Activated CD8-positive, alpha-beta memory T cell treated with anti-CD3 and anti-CD28 coated beads, Interleukin-2, amount 50 U/mL, for 4 hours (primary cell): ENCODE results near the gene MEG3.
"Not testable (repeated sequence)": the region's sequence is repeated elsewhere in the genome, so short reads cannot be mapped to it uniquely, and the experiment has no call there.

ENCODE experiments used
- DNase-seq: peaks from one replicate; pipeline ENCODE4 v3.0.0-alpha.2; 2020

MEG3 gene

GRCh38 chr14:100789460-100790417 lies 36.2 kb upstream of the MEG3 start:
- no peak for DNase-seq

GRCh38 chr14:100790502-100791347 lies 35.2 kb upstream of the MEG3 start:
- no peak for DNase-seq

- DNase-seq: no peak
Observed at GRCh38 chr14:100791348-100791735, 34.6 kb upstream of the MEG3 start.

DNA sequence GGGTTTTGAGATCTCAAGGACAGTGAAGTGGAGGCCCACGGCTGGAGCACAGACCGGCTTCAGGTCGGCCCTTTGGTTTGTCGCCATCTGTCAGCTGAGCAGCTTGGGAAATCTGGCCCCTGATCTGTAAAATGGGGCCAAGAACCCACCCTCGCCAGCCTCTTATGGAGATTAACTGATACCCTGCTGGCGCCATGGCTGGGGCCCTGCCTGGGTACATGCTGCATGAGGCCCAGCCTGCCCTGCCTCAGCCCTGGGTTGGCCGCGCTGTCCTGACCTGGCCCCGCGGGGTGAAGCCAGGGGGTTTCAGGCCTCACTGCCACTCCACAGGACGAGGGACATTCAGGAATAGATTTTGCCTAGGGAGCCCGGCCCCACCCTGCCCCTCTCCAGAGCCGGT lies 33.9 kb upstream of the MEG3 start:
- DNase-seq: no peak

GRCh38 chr14:100796946-100797345 lies 29.0 kb upstream of the MEG3 start:
- DNase-seq: no peak

DNA sequence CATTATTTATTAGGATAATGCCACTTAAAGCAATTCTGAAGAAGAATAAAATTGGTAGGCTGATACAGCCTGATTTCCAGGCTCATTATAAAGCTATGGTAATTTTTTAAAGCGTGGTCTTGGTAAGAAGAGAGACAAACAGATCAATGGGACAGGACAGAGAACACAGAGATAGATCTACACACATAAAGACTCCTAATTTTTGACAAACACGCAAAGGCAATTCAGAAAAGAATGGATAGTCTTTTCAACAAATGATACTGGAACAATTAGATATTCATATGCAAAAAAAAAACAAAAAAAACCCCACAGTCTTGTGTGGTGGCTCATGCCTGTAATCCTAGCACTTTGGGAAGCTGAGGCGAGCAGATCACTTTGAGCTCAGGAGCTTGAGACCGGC lies 25.9 kb upstream of the MEG3 start:
- no peak for DNase-seq

DNA sequence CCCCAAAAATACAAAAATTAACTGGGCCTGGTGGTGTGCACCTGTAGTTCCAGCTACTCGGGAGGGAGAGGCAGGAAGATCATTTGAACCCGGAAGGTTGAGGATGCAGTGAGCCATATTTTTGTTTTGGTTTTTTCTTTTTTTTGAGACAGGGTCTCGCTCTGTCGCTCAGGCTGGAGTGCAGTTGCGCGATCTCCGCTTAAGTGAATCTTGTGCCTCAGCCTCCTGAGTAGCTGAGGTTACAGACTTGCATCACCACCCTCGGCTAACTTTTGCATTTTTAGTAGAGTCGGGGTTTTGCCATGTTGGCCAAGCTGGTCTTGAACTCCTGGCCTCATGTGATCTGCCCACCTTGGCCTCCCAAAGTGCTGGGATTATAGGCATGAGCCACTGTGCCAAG lies 24.5 kb upstream of the MEG3 start:
- not testable (repeated sequence) for DNase-seq

- DNase-seq: no peak
Observed at GRCh38 chr14:100802179-100802578, 23.7 kb upstream of the MEG3 start.

DNA sequence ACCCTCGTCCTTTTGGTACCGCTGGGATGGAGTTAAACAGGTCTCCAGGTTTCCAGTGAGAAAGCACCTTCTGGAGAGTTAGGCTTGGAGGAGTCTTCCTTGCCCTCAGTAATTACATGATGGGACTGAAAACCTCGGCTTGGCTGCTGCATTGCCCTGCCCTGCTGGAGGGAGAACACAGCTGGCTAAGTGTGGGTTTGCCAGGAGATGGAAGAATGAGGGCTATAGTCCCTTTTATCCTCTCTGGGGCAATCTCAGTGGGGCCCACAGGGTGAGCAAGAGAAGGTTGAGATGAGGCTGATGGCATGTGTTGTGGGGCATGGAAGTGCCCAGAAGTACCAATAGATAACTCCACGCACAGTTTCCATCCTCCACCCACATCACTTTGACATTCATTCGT lies 23.2 kb upstream of the MEG3 start:
- no peak for DNase-seq

GRCh38 chr14:100803226-100803625 lies 22.7 kb upstream of the MEG3 start:
- DNase-seq: no peak

DNA sequence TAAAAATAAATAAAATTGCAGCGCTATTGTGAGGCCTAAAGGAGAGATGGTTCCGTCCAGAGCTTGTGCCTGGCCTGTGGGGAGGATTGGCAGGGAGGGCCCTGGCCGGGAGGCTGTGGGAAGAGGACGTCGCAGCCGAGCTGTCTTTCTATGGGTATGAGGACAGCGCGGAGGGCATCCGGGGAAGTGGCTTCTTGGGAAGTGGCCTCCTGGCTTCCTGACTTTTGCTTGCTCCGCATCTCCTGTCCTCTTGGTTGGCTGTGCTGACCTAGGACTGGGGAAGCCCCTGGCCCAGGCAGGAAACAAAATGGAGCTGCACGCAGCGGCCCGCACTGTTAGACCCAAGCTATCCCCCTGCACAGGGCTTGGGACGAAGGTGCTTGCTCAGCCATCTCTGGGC lies 22.2 kb upstream of the MEG3 start:
- DNase-seq: no peak

DNA sequence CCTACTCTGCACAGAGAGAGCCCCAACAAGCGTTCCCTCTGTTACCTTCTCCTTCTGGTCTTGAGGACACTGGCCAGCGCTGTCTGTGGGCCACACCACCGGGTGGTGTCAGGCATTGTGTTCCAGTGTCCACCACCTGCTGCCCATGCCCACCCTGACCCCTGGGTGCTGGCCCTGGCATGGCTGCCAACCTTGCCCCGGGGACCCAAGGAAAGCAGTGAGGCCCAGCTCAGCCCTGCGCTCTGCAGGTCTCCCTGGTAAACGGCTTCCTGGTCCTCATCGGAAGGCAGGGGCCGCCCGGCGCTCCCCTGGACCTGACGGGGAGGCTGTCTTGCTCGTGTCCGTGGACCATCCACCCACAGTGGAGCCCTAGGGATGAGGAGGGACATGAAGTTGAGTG lies 21.8 kb upstream of the MEG3 start:
- no peak for DNase-seq

DNA sequence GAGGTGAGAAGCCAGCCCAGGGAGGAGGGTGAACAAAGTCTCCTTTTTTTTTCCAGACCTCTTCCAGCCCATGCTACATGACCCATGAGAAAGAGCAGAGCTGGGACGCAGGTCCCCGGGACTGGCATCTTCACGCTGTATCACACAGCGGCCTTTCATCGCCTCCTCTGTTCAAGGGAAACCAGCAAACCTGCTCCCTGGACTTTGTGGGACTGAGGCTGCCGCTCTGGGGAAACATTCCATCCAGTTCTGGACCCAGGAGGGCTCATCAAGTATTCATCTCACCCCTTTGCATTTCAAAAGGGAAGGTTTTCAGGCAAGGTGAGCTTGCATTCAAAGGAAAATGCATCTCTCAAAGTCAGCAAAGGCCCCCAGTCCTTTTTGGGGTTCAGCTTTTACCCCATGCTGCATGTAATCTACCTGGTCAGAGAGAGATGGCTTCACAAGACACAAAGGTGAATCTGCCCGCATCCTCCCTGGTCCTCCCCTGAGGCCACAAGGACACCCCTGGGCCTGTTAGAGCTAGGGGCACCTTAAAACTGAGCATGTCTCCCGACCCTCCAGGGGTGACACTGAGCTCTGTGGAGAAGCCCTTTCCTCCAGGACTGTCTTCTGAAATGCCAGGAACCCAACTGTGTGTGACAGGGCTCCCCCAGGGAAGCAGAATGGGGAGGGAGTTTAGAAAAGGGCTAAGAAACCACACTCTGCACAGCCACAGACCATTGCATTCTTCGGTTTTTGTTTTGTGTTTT lies 21.2 kb upstream of the MEG3 start:
- DNase-seq: no peak

DNA sequence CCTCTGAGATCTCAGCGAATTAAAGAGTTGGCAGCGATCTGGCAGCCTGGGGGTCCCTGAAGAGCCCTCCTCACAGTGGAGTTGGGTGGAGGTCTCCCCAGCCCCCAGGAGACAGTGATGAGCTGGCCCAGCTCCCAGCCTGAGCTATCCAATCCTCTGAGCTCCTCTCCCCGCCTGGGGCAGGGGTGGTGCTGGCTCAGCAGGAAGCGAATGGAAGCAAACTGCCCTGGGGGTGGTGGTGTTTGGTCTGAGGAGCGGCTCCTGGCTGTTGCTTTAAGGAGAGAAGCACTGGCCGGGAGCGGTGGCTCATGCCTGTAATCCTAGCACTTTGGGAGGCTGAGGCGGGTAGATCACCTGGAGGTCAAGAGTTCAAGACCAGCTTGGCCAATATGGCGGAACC lies 19.5 kb upstream of the MEG3 start:
- no peak for DNase-seq

DNA sequence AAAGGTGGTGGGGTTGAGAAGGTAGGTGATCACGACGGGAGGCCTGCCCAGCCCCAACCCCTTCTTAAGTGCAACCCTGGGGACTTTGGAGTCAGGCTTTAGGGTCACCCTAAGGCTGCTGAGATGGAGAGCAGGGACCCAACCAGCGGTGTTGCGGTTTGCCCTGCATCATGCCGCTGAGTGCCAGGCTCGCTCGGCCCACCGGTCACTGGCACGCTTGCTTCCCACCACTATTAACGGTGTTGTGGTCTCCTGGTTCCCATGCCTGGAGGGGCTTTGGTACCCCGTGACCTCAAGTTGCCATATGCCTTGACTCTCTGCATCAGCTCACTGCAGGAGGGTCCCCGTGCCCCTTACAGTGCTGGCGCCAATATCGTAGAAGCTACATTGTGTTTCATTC lies 18.4 kb upstream of the MEG3 start:
- no peak for DNase-seq

GRCh38 chr14:100807979-100808734 lies 17.8 kb upstream of the MEG3 start:
- no peak for DNase-seq

DNA sequence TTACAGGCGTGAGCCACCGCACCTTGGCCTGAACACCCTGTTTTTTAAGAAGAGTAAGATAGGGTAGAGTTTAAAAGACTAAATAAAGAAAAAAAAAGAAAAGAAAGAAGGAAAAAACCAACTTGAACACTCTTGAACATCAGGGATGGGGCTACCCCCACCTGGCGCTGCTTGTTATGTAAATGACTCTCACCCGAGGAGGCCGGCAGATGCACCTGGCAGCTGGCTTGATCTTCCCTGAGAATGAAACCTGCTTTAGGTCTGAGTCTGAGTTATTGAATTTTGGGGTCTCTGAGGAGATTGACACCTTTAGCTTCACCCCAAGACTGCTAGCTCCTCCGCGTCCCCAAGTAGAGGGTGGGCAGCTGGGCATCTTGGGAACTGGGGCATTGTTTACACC lies 15.5 kb upstream of the MEG3 start:
- DNase-seq: no peak

GRCh38 chr14:100810861-100811461 lies 15.0 kb upstream of the MEG3 start:
- DNase-seq: no peak

DNA sequence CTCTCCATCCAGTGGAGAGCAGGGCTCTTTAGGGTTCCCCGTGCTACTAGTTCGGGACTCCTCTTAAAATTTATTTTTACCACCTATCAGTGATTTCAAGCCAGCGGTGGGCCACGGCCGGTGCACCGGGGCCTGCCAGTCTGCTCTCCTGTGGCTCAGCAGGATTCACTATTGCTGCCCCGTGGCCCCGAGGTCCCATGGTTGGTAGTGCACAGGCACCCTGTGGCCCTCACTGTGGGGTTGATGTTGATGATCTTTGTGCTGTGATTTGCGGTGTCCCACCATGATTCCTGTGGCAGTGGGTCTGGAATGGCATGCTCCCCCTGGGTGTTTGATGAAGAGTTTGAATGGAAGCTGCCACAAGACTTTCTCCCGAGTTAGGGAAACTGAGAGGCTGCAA lies 12.6 kb upstream of the MEG3 start:
- DNase-seq: no peak

- no peak for DNase-seq
Observed at GRCh38 chr14:100815478-100816285, 10.2 kb upstream of the MEG3 start.

GRCh38 chr14:100816286-100816949 lies 9.5 kb upstream of the MEG3 start:
- no peak for DNase-seq
